NCI-H748 (cell line): ENCODE results near the gene AHNAK.

Experiments used
- DNase-seq: peaks from one replicate; lab custom pipeline; 2025; ENCODE audit not compliant: unreplicated experiment; lab: John Stamatoyannopoulos, UW

Gene AHNAK

GRCh38 chr11:62498031-62498430, 48.6 kb downstream of the AHNAK start:
- no peak for DNase-seq

- DNase-seq: peak; percentile 27
These were observed 49.3 kb downstream of the AHNAK start for GRCh38 chr11:62497132-62497801.

DNA sequence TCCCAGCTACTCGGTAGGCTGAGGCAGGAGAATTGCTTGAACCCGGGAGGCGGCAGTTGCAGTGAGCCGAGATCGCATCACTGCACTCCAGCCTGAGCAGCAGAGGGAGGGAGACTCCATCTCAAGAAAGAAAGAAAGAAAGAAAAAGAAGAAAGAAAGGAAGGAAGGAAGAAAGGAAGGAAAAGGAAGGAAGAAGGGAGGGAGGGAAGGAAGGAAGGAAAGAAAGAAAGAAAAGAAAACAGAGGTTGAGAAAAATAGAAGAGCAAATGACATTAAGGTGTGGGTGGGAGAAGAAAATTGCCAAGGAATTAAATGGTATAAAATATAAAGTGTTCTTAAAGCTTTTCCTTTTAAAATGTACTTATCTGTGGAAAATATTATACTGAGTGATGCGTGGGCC, 49.9 kb downstream of the AHNAK start:
- no peak for DNase-seq

- DNase-seq: no peak
These were observed 52.4 kb downstream of the AHNAK start for GRCh38 chr11:62494246-62494645.

DNA sequence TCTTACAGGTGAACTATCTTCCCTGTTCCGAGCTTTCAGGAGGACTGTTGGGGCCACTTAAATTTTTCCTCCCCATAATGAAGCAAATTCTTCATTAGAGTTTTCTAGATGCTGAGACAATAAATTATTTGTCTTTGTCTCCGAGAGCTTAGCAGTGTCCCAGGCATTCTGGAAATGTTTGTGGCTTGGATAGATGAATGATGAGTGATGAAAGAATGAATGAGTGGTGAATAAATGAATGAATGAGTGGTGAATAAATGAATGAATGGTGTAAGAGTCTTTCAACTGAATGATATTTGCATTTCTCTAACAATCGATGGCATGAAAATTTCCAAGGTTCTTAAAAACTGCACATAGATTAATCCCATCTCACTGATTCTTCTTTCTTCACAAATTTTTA, 52.8 kb downstream of the AHNAK start:
- DNase-seq: no peak

- DNase-seq: no peak
These were observed 54.0 kb downstream of the AHNAK start for GRCh38 chr11:62492586-62492985.

DNA sequence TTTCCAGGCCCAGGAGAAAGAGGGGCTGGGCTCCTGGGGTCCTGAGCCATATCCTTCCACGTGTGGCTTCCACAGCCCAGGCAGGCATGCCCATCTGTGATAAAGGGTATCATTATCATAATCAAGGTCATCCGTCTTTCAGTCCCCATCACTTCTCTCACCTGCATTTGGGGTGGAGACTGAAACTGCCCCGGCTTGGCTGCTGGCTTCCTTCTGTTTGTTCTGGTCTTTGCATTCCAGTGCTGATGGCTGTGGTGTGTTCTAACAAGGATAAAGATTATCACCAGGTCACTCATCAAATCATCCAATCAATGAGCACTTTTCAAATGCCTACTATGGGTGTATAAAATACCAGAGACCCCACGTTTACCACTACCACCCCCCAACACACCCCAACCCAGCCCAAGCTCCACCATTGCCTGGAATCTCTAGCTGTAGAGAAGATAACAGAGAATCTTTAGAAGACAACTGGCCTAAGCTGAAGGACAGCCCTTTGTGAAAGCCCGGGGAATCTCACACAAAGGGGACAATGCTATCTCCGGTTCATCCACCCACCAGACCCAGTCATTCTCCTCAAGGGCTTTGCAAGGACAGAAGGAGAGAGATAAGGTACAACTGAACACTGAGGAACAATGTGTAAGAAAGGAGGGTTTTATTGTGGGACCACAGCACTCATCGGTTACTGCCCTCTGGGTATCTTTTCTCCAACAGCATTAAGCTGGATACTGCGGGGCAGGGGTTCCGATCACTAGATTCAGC, 54.9 kb downstream of the AHNAK start:
- DNase-seq: no peak

- DNase-seq: no peak
These were observed 57.4 kb downstream of the AHNAK start for GRCh38 chr11:62489204-62489603.

DNA sequence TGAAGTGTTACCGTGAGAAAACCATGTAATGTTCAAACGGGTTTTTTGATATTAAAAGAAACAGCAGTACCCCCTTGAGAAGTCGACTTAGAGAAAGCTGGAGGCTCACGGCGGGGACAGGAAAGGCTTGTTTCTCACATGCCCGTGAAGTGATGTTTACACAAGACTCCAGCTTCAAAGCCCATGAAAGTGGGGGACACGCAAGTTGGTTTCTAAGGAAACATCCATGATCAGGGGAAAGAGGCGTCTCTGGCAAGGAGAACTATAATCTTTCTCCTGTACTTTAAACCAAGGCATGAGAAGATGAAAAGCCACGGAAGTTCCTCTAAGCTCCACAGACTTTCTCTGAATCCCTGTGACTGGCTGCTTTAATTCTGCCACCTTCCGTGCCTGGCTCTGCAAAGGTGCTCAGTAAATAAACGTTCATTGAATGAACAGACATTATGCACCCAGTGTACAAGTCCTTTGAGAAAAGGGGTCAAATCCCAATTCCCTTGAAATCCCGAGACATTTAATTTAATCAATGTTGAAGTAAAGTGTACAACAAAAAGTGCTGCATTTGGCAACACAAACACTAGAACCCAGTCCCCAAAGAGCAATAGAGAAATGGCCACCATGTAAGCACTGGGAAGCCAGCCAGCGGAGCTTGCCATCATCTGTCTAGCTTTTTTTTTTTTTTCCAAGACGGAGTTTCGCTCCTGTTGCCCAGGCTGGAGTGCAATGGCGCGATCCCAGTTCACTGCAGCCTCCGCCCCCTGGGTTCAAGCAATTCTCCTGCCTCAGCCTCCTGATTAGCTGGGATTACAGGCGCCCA, 58.7 kb downstream of the AHNAK start:
- peak; percentile 24 for DNase-seq

GRCh38 chr11:62487136-62487535, 59.5 kb downstream of the AHNAK start:
- DNase-seq: no peak

DNA sequence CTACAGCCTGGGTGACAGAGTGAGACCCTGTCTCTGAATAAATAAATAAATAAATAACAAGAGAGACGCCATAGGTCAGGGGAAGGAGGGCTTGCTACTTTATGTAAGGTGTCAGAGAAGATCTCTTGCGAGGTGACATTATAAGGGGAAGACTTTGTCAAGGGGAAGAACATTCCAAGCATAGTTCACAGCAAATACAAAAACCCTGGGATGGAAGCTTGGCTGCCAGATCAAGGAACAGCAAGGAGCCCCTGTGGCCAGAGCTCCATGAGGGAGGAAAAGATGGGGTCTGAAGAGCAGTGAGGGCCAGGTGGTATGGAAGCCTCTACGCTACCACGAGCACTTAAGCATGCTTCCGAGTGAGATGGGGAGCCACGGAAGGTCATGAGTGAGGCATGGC, 62.3 kb downstream of the AHNAK start:
- DNase-seq: no peak

DNA sequence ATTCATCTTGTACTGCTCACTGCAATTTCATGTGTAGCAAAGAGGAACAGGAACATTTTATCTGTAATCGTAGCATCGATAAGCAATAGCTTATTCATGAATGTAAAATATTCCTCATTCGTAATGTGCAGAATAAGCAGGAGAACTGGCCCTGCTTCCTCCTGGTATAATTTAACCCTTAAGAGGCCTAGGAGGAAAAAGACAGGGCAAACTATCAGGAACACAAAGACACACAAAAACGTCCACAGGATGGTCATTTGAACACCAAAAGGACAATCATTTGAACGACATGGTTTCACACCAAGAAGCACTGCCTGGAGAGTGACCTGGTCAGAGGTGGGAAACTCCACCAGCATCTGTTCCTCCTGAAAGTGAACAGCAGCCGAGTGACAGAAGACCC, 63.9 kb downstream of the AHNAK start:
- DNase-seq: no peak

DNA sequence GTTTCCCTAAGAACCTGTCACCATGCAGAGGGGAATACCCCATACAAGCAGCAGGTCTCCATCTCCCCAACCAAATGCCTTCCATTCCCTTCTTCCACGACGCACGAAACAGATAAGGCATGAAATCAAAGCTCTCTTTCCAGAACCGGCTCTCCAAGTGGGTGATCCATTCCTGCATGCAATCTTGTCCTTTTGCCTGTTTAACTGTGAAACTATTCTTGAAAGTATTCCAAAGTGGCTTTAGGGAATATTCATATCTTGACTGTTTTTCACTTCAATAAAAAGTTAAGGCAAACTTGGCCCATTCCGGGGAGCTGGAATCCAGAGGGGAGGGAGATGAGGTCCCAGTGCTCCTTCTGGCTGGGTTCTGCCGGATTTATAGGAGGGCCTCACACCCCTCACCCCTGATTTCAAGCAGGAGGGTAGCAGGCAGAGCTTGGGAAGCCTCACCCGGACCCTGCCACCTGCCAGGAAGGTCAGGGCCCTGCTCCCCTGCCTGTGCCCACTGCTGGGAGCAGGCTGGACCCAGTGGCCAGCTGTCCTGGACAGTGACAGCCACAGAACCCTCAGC, 66.9 kb downstream of the AHNAK start:
- DNase-seq: no peak

- no peak for DNase-seq
These were observed 68.7 kb downstream of the AHNAK start for GRCh38 chr11:62477927-62478326.

DNA sequence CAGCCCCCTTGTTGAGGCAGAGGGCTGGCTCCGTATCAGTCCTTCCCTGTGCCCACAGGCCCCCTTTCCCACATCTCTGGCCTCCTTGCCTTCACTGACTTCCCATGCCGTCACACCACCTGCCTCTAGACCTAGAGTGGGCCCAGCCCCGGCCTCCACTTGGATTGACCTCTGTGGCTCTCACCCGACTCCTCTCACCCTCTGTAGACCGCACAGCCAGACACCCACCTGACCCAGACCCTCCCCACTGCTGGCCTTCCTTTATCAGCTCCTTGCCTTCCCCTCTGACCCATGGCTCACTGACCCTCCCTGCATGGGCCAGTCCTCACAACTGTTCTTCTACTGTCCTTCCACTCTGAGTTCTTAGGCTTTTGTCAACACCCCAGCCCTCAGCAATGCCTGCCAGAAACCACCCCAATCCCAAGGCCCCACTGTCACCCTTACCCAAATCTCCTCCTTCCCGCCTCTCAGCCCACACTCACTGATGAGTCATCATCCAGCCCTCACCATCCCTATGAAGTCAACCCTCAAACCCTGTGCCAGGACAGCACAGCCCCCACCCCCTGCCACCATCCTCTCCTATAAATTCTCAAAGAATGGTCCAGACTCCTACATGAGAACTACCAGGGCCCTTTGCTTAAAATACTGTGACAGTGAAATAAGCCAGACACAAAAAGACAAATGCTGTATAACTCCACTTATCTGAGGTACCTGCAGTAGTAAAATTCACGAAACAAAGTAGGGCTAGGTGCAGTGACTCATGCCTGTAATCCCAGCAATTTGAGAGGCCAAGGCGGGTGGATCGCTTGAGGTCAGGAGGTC, 74.3 kb downstream of the AHNAK start:
- no peak for DNase-seq

- DNase-seq: no peak
These were observed 75.0 kb downstream of the AHNAK start for GRCh38 chr11:62471603-62472002.

DNA sequence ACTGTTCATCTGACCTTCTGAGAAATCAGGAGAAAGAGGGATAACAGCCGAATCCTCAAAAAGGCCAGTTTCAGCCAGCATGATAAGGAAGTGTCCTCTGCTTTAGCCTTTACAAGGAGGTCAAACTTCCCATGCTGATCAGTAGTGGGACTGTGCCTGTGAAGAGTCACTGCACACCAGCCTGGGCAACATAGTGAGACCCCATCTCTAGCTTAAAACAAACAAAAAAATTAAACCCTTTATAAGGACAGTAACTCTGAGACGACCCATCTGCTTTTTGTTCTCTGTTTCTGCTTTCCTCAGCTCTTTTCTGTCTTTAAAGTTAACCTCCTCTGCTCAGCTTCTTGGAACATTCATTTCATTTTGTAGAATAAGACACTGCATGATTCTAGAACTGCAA, 78.0 kb downstream of the AHNAK start:
- no peak for DNase-seq

- no peak for DNase-seq
These were observed 80.2 kb downstream of the AHNAK start for GRCh38 chr11:62466444-62466843.

DNA sequence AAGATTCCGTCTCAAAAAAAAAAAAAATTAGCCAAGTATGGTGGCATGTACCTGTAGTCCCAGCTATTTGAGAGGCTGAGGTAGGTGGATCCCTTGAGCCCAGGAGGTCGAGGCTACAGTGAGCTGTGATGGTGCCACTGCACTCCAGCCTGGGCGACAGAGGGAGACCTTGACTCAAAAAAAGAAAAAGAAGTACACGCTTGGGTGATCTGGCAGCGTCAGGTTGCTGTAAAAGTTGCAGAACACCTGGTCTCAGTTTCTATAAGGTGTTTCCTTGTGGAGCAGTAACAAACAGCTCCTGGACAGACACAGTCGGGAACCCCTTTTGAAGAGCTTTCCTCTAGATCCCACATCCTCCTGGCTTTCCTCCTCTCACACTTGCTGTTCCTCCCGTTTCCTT, 82.0 kb downstream of the AHNAK start:
- no peak for DNase-seq

DNA sequence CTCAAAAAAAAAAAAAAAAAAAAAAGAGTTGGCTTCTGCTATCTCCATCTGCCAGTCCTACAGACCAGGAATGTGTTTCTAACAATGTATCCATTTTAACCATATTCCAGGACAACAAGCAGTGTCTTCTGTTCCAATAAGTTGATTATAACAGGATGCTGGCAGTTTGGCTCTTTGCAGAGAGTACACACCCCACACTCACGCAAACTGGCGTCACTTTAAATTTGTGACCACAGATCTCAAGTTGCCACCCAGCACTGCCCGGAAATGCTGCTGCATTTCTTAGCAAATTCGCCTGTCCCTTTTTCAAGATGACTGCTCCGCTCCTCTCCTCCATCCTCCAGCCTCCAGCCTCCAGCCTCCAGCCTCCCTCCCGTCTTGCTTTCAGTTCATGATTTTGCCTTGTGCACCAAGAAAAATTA, 83.5 kb downstream of the AHNAK start:
- no peak for DNase-seq

GRCh38 chr11:62462508-62462892, 84.1 kb downstream of the AHNAK start:
- no peak for DNase-seq
